RWPE2 (cell line): ENCODE measurements around the gene PIK3R5.

Source experiments
- ATAC-seq: fragments of 200-7000 bp; cut with Tn5 transposase; 3 replicates; pipeline ENCODE4 v1.9.1; 2021; ENCODE audit warnings: low read depth
- DNase-seq: peaks from one replicate; pipeline ENCODE4 v3.0.0-alpha.2; 2020; ENCODE audit warnings: low spot score
- H3K27ac ChIP-seq: fragments of 450-650 bp; 2 replicates; pipeline ENCODE4 v1.5.1; 2017; ENCODE audit warnings: mild to moderate bottlenecking; ENCODE audit not compliant: poor library complexity, severe bottlenecking
- H3K27me3 ChIP-seq: fragments of 250-450 bp; sonication (Bioruptor Pico); 2 replicates; pipeline ENCODE4 v1.5.1; 2021; ENCODE audit warnings: mild to moderate bottlenecking, moderate library complexity; ENCODE audit not compliant: insufficient read depth, poor library complexity, severe bottlenecking
- H3K36me3 ChIP-seq: fragments of 250-450 bp; sonication (Bioruptor Pico); 2 replicates; pipeline ENCODE4 v1.5.1; 2020; ENCODE audit warnings: low read depth, mild to moderate bottlenecking, moderate library complexity
- H3K4me1 ChIP-seq: fragments of 250-450 bp; sonication (Bioruptor Pico); 2 replicates; pipeline ENCODE4 v1.5.1; 2021; ENCODE audit warnings: mild to moderate bottlenecking, moderate library complexity; ENCODE audit not compliant: insufficient read depth, poor library complexity, severe bottlenecking
- H3K4me3 ChIP-seq: fragments of 250-450 bp; sonication (Bioruptor Pico); 2 replicates; pipeline ENCODE4 v1.5.1; 2021; ENCODE audit warnings: mild to moderate bottlenecking, moderate library complexity; ENCODE audit not compliant: severe bottlenecking
- H3K9me3 ChIP-seq: fragments of 250-450 bp; sonication (Bioruptor Pico); 2 replicates; pipeline ENCODE4 v1.5.1; 2021; ENCODE audit warnings: mild to moderate bottlenecking, moderate library complexity; ENCODE audit not compliant: severe bottlenecking
- TF ChIP-seq, protein P1 (sequence below): fragments of 450-650 bp; IDR thresholded peaks from one replicate; pipeline ENCODE4 v1.5.1; 2017; ENCODE audit warnings: mild to moderate bottlenecking, moderate library complexity; ENCODE audit not compliant: poor library complexity, severe bottlenecking

Gene PIK3R5

GRCh38 chr17:8898636-8899035 lies 66.9 kb downstream of the PIK3R5 start:
- H3K27ac ChIP-seq = no peak overlapping the region
- H3K27me3 ChIP-seq = no peaks in the 10 kb centered on the region
- H3K4me1 ChIP-seq = no peaks in the 10 kb centered on the region
- no peak for ATAC-seq
- H3K4me3 ChIP-seq = no peak overlapping the region
- no peaks in the 10 kb centered on the region for H3K36me3 ChIP-seq
- no peak for DNase-seq
- no peaks in the 10 kb centered on the region for H3K9me3 ChIP-seq
- TF ChIP-seq, protein P1, sequence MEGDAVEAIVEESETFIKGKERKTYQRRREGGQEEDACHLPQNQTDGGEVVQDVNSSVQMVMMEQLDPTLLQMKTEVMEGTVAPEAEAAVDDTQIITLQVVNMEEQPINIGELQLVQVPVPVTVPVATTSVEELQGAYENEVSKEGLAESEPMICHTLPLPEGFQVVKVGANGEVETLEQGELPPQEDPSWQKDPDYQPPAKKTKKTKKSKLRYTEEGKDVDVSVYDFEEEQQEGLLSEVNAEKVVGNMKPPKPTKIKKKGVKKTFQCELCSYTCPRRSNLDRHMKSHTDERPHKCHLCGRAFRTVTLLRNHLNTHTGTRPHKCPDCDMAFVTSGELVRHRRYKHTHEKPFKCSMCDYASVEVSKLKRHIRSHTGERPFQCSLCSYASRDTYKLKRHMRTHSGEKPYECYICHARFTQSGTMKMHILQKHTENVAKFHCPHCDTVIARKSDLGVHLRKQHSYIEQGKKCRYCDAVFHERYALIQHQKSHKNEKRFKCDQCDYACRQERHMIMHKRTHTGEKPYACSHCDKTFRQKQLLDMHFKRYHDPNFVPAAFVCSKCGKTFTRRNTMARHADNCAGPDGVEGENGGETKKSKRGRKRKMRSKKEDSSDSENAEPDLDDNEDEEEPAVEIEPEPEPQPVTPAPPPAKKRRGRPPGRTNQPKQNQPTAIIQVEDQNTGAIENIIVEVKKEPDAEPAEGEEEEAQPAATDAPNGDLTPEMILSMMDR = no peak

GRCh38 chr17:8898126-8898525 lies 67.4 kb downstream of the PIK3R5 start:
- no peaks in the 10 kb centered on the region for H3K36me3 ChIP-seq
- no peaks in the 10 kb centered on the region for H3K4me1 ChIP-seq
- H3K27ac ChIP-seq = no peak overlapping the region
- no peak for DNase-seq
- H3K27me3 ChIP-seq = no peaks in the 10 kb centered on the region
- H3K4me3 ChIP-seq = no peak overlapping the region
- no peaks in the 10 kb centered on the region for H3K9me3 ChIP-seq
- no peak for ATAC-seq
- TF ChIP-seq, protein P1 = no peak

- TF ChIP-seq, protein P1 = no peak
- Histone ChIP-seq H3K4me1 (no peaks in the 10 kb centered on the region), H3K9me3 (no peaks in the 10 kb centered on the region), H3K4me3 (no peak overlapping the region), H3K36me3 (no peaks in the 10 kb centered on the region), H3K27ac (no peak overlapping the region), H3K27me3 (no peaks in the 10 kb centered on the region)
- ATAC-seq (no peak), DNase-seq (no peak)
Observed at GRCh38 chr17:8896641-8897635, 68.6 kb downstream of the PIK3R5 start.

- TF ChIP-seq, protein P1 = no peak
- Histone ChIP-seq H3K36me3 (no peaks in the 10 kb centered on the region), H3K27me3 (no peaks in the 10 kb centered on the region), H3K4me1 (no peaks in the 10 kb centered on the region), H3K27ac (no peak overlapping the region), H3K4me3 (no peak overlapping the region), H3K9me3 (no peaks in the 10 kb centered on the region)
- DNase-seq = no peak
- no peak for ATAC-seq
Observed at GRCh38 chr17:8896087-8896486, 69.4 kb downstream of the PIK3R5 start.
